Lung microvascular endothelial cell (primary cell): Measurements from ENCODE around the gene ACOT12. TPM values are rescaled to one million over a fixed set of nuclear protein-coding genes. Genes with fewer than 3 reads are reported as not detected.
A peak's percentile ranks its signal among the peaks of the same experiment; 100 is the strongest.

Source experiments
- DNase-seq, 2 donors: peaks; one replicate each; pipeline versions ENCODE4 v3.0.0 to v3.0.0-alpha.2; 2010; ENCODE audit warnings: low read depth in 2 of 2
- total RNA-seq: library from RNA; depleted of rRNA; stranded (reverse); fragments of >200 nt; gene quantifications from 2 replicates; pipeline ENCODE4 v1.2.1, GENCODE V29; 2014

The ACOT12 gene
- total RNA-seq, 1 donor from 2014 or later = not detected

GRCh38 chr5:81400375-81400774 is 6.4 kb upstream of the ACOT12 start:
- no peak for DNase-seq

- no peak for DNase-seq
Measured at GRCh38 chr5:81398741-81399140, 4.8 kb upstream of the ACOT12 start.

- DNase-seq = peak; percentile 20 to 21
Measured at GRCh38 chr5:81397176-81397575, 3.2 kb upstream of the ACOT12 start.

- no peak for DNase-seq
Measured at GRCh38 chr5:81395262-81395661, 1.3 kb upstream of the ACOT12 start.

GRCh38 chr5:81393430-81393782 is 528 bp downstream of the ACOT12 start:
- no peak for DNase-seq

GRCh38 chr5:81389025-81389424 is 4.9 kb downstream of the ACOT12 start:
- DNase-seq = no peak

GRCh38 chr5:81388169-81388568 is 5.8 kb downstream of the ACOT12 start:
- no peak for DNase-seq

- DNase-seq = no peak
Measured at GRCh38 chr5:81383867-81384266, 10.1 kb downstream of the ACOT12 start.

- no peak for DNase-seq
Measured at GRCh38 chr5:81371354-81371876, 22.5 kb downstream of the ACOT12 start.

GRCh38 chr5:81370912-81371311 is 23.0 kb downstream of the ACOT12 start:
- no peak for DNase-seq

- DNase-seq = no peak
Measured at GRCh38 chr5:81365541-81365940, 28.4 kb downstream of the ACOT12 start.

GRCh38 chr5:81363093-81363871 is 30.7 kb downstream of the ACOT12 start:
- DNase-seq = no peak

GRCh38 chr5:81361600-81361999 is 32.3 kb downstream of the ACOT12 start:
- no peak for DNase-seq

- DNase-seq = no peak
Measured at GRCh38 chr5:81360640-81361039, 33.3 kb downstream of the ACOT12 start.

- DNase-seq = no peak
Measured at GRCh38 chr5:81359881-81360280, 34.1 kb downstream of the ACOT12 start.

- no peak for DNase-seq
Measured at GRCh38 chr5:81359108-81359507, 34.8 kb downstream of the ACOT12 start.

GRCh38 chr5:81355291-81356251 is 38.4 kb downstream of the ACOT12 start:
- DNase-seq = no peak

- DNase-seq = no peak
Measured at GRCh38 chr5:81354093-81354492, 39.8 kb downstream of the ACOT12 start.

GRCh38 chr5:81353189-81353588 is 40.7 kb downstream of the ACOT12 start:
- DNase-seq = no peak

GRCh38 chr5:81350507-81350906 is 43.4 kb downstream of the ACOT12 start:
- no peak for DNase-seq

- no peak for DNase-seq
Measured at GRCh38 chr5:81349161-81349560, 44.8 kb downstream of the ACOT12 start.

- DNase-seq = no peak
Measured at GRCh38 chr5:81345411-81346003, 48.4 kb downstream of the ACOT12 start.
